Colon (tissue), 2 donors: ENCODE data around the gene SFXN3.

ENCODE experiments used
- FAIRE-seq: peaks from 2 replicates; lab custom pipeline; 2012; peaks lifted over from hg19 to GRCh38; lab: Jason Lieb, UNC
- donor health status: control.
- donor health status: control.

The SFXN3 gene

GRCh38 chr10:101000127-101000914 lies 30.7 kb upstream of the SFXN3 start:
- FAIRE-seq = no peak

- FAIRE-seq = no peak
Observed at GRCh38 chr10:101000915-101001658, 29.9 kb upstream of the SFXN3 start.

GRCh38 chr10:101001659-101002035 lies 29.4 kb upstream of the SFXN3 start:
- FAIRE-seq = no peak

- FAIRE-seq = no peak
Observed at GRCh38 chr10:101002456-101002855, 28.6 kb upstream of the SFXN3 start.

- no peak for FAIRE-seq
Observed at GRCh38 chr10:101003639-101004206, 27.3 kb upstream of the SFXN3 start.

- FAIRE-seq = no peak
Observed at GRCh38 chr10:101005361-101005760, 25.7 kb upstream of the SFXN3 start.

GRCh38 chr10:101005869-101006567 lies 25.0 kb upstream of the SFXN3 start:
- no peak for FAIRE-seq

GRCh38 chr10:101006593-101007098 lies 24.4 kb upstream of the SFXN3 start:
- no peak for FAIRE-seq

- no peak for FAIRE-seq
Observed at GRCh38 chr10:101007099-101007711, 23.8 kb upstream of the SFXN3 start.

GRCh38 chr10:101007915-101008822 lies 22.9 kb upstream of the SFXN3 start:
- FAIRE-seq = no peak

GRCh38 chr10:101008823-101009423 lies 22.1 kb upstream of the SFXN3 start:
- FAIRE-seq = no peak

GRCh38 chr10:101010329-101010728 lies 20.7 kb upstream of the SFXN3 start:
- FAIRE-seq = no peak

GRCh38 chr10:101011517-101012423 lies 19.3 kb upstream of the SFXN3 start:
- no peak for FAIRE-seq

- no peak for FAIRE-seq
Observed at GRCh38 chr10:101012525-101013364, 18.3 kb upstream of the SFXN3 start.

GRCh38 chr10:101013365-101013825 lies 17.6 kb upstream of the SFXN3 start:
- FAIRE-seq = no peak

- FAIRE-seq = no peak
Observed at GRCh38 chr10:101014230-101014884, 16.7 kb upstream of the SFXN3 start.

- FAIRE-seq = no peak
Observed at GRCh38 chr10:101014966-101015581, 16.0 kb upstream of the SFXN3 start.
